ENCODE data around the gene ARHGEF7.

DNA sequence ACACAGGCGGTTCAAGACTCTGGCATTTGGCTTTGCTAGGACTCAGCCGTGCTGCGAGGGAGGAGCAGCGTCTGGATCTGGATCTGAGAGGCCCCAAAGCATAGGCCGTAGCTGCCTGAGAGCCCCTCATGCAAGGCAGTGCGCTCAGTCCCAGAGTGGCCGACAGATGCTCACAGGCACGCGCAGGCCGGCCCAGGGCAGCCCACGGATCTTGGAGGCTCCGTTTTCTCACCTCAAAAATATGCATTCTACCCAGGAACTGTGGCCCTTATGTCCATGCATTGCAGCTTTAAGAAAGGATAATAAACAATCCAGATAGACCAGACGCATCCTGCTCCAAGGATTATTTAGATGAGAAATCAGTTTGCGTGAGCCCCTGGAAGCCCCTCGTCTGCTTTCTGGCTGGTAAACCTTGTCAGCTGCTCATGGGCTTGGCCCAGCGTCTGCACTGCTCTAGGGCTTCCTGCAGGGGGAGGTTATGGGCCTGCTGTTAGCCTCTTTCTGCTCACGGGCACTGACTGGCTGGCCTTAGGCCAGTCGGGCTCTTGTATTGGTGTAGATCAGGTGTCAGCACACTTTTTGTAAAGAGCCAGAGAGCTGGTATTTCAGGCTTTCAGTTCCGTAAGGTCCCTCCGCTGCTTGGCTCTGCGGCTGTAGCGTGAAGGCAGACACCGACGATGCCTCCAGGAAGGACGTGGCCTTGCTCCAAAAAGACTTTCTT lies 229.5 kb downstream of the ARHGEF7 start:
- TF ChIP-seq CTCF (IDR thresholded peaks at IDR 0.05) (no peak), POLR2A (IDR thresholded peaks at IDR 0.05) (no peak), EP300 (IDR thresholded peaks at IDR 0.05) (no peak)
